Measurements from ENCODE around the gene HSH2D.

Gene HSH2D

DNA sequence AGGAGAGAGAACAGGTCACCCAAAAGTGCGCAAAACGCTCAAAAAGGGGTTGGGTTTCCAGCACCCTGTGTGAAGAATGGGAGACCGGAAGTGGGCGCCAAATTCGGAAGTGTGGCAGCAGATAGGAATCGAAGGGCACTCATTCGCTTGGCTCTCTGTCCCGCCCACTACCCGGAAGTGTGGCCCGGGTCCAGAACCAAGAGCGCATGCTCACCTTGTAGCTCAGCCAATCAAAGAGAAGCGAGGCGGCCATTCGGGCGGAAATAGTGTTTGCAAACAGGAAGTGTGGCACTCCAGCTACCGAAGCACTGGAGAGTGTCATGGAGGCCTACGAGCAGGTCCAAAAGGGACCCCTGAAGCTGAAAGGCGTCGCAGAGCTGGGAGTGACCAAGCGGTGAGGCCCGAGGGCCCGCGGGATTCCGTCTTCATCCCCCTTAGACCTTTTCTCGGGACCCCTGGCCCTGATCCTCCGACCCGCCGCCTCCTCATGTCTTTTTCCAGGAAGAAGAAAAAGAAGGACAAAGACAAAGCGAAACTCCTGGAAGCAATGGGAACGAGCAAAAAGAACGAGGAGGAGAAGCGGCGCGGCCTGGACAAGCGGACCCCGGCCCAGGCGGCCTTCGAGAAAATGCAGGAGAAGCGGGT, 41.8 kb downstream of the HSH2D start, which contains the start of gene FAM32A:
Gene FAM32A (plus strand): TSS at position 288 of the 645 bp plus-strand sequence. CDS start 33 bp downstream, at position 321.
- peak; percentile 100 for DNase-seq (ENCODE audit: low spot score)
- ChIA-PET POLR2A (ENCODE audit: low non-redundant PET) (interaction anchor here (0.5 to 1.0 kb wide), 4 partner anchors 10 to 178 kb away, joined by 3 to 4 read pairs (median 4); partner anchors contain the start of gene AP1M1), CTCF (interaction anchor here (0.9 to 1.2 kb wide), 3 partner anchors 16 to 232 kb away, joined by 3 to 4 read pairs (median 4); no protein-coding TSS in a partner anchor)
- TF ChIP-seq, protein P1, sequence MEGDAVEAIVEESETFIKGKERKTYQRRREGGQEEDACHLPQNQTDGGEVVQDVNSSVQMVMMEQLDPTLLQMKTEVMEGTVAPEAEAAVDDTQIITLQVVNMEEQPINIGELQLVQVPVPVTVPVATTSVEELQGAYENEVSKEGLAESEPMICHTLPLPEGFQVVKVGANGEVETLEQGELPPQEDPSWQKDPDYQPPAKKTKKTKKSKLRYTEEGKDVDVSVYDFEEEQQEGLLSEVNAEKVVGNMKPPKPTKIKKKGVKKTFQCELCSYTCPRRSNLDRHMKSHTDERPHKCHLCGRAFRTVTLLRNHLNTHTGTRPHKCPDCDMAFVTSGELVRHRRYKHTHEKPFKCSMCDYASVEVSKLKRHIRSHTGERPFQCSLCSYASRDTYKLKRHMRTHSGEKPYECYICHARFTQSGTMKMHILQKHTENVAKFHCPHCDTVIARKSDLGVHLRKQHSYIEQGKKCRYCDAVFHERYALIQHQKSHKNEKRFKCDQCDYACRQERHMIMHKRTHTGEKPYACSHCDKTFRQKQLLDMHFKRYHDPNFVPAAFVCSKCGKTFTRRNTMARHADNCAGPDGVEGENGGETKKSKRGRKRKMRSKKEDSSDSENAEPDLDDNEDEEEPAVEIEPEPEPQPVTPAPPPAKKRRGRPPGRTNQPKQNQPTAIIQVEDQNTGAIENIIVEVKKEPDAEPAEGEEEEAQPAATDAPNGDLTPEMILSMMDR (conservative IDR thresholded peaks at IDR 0.05; ENCODE audit: low read depth): no peak
- peak within 1 kb of the TSS; percentile 71 for H3K27ac ChIP-seq

DNA sequence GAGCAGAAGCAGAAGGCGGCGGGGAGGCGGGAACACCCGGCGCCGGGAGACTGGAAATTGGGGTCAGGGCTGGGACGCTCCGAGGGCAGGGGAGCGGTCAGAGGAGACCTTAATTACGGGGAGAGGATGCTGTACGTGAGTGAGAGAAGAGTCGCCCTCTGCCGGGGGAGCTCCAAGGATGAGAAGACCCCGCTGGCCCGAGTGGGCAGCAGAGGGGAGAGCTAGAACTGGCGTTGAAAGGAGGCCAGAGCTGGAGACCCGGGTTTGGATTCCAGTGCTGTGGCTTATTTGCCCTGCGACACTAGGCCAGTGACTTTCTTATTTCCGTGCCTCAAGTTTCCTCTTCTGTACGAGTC, 42.3 kb downstream of the HSH2D start:
- CTCF ChIA-PET: interaction anchor here (0.6 to 1.2 kb wide), 4 partner anchors 17 to 928 kb away, joined by 3 to 4 read pairs (median 3); no protein-coding TSS in a partner anchor
- POLR2A ChIA-PET (ENCODE audit: low non-redundant PET): interaction anchor here (1.0 kb wide), 1 partner anchor 12 kb away, joined by 4 read pairs; the partner anchor contains the start of gene AP1M1
- H3K27ac ChIP-seq: peak overlapping the region; percentile 71
- DNase-seq (ENCODE audit: low spot score): peak; percentile 44
- TF ChIP-seq, protein P1 (conservative IDR thresholded peaks at IDR 0.05; ENCODE audit: low read depth): peak; percentile 37; the same call in 1 of the 2 replicates

DNA sequence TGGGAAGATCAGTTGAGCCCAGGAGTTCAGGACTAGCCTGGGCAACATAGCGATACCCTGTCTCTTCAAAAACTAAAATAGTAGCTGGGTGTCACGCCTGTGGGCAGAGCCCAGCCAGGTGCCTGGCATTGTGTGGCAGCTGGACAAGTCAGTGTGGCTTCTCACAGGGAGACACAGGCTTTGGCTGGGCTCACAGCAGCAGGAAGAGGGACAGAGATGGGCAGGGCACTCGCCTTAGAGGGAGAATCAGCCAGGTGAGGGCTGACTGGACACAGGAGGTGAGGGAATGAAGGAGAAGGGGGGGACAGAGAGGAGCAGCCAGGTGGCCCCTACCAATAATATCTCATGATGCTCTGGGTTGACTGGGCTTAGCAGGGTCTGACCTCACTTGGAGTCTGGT, 45.0 kb downstream of the HSH2D start:
- ChIA-PET CTCF (interaction anchor here (0.6 kb wide), 1 partner anchor 163 kb away, joined by 3 read pairs; no protein-coding TSS in a partner anchor), POLR2A (ENCODE audit: low non-redundant PET) (interaction anchor here (0.7 to 1.8 kb wide), 2 partner anchors 9 to 308 kb away, joined by 4 to 7 read pairs; partner anchors contain the start of genes AP1M1, C19orf44 and CALR3)
- H3K27ac ChIP-seq: no peak overlapping the region
- no peak for DNase-seq (ENCODE audit: low spot score)
- TF ChIP-seq, protein P1 (conservative IDR thresholded peaks at IDR 0.05; ENCODE audit: low read depth): no peak

DNA sequence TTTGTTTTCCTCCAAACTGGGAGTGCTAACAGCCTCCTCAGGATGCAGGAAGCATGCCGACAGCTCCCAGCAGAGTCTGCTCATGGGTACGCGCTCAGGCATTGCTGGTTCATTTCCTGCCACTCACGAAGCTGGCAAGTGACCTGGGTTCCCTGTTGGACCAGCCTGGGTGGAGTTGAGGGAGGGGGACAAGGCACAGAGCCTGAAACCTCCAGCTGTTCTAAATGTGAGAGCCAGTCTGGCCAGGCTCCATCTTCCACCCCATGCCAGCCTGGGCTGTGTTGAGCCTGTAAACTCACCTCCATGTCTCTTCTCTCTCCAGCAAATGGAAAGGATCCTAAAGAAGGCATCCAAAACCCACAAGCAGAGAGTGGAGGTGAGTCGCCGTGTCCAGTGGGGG, 46.7 kb downstream of the HSH2D start:
- no peak for DNase-seq (ENCODE audit: low spot score)
- H3K27ac ChIP-seq: peak overlapping the region; percentile 4; the same call in 1 of the 2 replicates
- ChIA-PET POLR2A (ENCODE audit: low non-redundant PET) (no interaction called here), CTCF (interaction anchor here (0.5 kb wide), 1 partner anchor 606 kb away, joined by 3 read pairs; no protein-coding TSS in a partner anchor)
- TF ChIP-seq, protein P1 (conservative IDR thresholded peaks at IDR 0.05; ENCODE audit: low read depth): no peak

DNA sequence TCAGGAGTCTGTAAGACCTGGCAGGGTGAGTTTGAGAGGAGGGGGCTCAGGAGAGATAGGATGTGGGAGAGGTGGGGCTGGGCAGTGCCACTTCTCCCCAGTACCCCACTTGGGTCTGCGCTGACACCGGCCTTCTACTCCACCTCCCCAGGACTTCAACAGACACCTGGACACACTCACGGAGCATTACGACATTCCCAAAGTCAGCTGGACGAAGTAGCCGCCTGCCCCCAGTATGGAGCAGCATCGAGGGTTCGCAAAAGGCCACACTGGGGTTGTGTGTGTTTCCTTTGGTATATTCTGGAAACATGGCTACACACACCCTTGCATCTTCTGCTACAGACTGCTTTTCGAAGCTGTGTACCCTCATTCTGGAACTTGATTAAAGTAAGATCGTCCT, 47.3 kb downstream of the HSH2D start:
- DNase-seq (ENCODE audit: low spot score): no peak
- ChIA-PET CTCF (no interaction called here), POLR2A (ENCODE audit: low non-redundant PET) (no interaction called here)
- peak overlapping the region; percentile 4; the same call in 1 of the 2 replicates for H3K27ac ChIP-seq
- TF ChIP-seq, protein P1 (conservative IDR thresholded peaks at IDR 0.05; ENCODE audit: low read depth): no peak

DNA sequence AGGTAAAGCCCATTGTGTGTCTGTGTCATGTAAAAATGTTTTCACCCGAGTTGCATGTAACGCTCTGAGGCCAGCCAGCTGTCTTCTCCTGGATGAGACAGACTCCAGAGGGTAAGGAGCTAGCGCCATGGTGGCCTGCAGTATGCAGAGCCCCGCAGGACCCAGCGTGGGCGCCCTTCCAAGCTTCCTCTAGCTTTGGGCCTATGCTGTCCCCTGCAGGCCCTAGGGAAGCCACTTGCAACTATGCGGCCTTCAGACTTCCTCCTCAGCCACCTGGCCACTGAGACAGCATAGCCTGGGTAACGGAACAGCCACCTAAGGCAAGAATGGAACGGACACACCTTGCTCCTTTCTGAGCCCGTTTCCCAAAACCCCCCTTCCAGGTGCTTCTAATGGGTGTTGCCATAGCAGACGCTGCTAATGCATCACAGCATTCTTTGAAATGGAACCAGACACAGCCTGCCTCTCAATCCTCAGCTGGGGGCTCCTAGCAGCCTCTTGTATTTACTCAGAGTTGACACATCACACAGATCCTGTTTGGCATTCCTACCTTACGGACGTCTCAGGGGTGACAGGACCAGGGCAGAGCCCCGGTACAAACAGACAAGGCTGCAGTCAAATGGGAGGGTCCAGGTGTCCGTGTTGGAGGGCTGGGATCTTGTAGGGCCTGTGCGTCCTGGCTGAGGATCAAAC, 47.9 kb downstream of the HSH2D start:
- H3K27ac ChIP-seq: peak overlapping the region; percentile 17

More for the DNA sequence above, 47.9 kb downstream of the HSH2D start:
- no peak for DNase-seq (ENCODE audit: low spot score)
- POLR2A ChIA-PET (ENCODE audit: low non-redundant PET): no interaction called here
- CTCF ChIA-PET: no interaction called here
- TF ChIP-seq, protein P1 (conservative IDR thresholded peaks at IDR 0.05; ENCODE audit: low read depth): no peak
